HG03139 (cell line): ENCODE data around the gene ESRRB.

Source experiments
- ATAC-seq: cut with Tn5 transposase; IDR thresholded peaks from one replicate; pipeline ENCODE4 v1.9.1; 2021; ENCODE audit not compliant: unreplicated experiment

Gene ESRRB

GRCh38 chr14:76396714-76397187, 20.8 kb downstream of the ESRRB start:
- no peak for ATAC-seq

- ATAC-seq: no peak
Measured at GRCh38 chr14:76405627-76406026, 29.7 kb downstream of the ESRRB start.

GRCh38 chr14:76407449-76408150, 31.7 kb downstream of the ESRRB start:
- no peak for ATAC-seq

GRCh38 chr14:76408877-76409276, 32.9 kb downstream of the ESRRB start:
- ATAC-seq: no peak

- no peak for ATAC-seq
Measured at GRCh38 chr14:76412501-76412900, 36.6 kb downstream of the ESRRB start.

GRCh38 chr14:76413106-76413961, 37.4 kb downstream of the ESRRB start:
- ATAC-seq: no peak

- no peak for ATAC-seq
Measured at GRCh38 chr14:76413962-76414600, 38.1 kb downstream of the ESRRB start.

GRCh38 chr14:76419399-76419798, 43.5 kb downstream of the ESRRB start:
- no peak for ATAC-seq

GRCh38 chr14:76420827-76421226, 44.9 kb downstream of the ESRRB start:
- no peak for ATAC-seq

- ATAC-seq: no peak
Measured at GRCh38 chr14:76421662-76422061, 45.7 kb downstream of the ESRRB start.

- no peak for ATAC-seq
Measured at GRCh38 chr14:76422662-76423061, 46.7 kb downstream of the ESRRB start.

- no peak for ATAC-seq
Measured at GRCh38 chr14:76423534-76423933, 47.6 kb downstream of the ESRRB start.

- ATAC-seq: no peak
Measured at GRCh38 chr14:76424359-76424758, 48.4 kb downstream of the ESRRB start.

GRCh38 chr14:76426161-76426696, 50.3 kb downstream of the ESRRB start:
- ATAC-seq: no peak

GRCh38 chr14:76428611-76429010, 52.7 kb downstream of the ESRRB start:
- ATAC-seq: no peak

GRCh38 chr14:76430017-76430416, 54.1 kb downstream of the ESRRB start:
- ATAC-seq: no peak

- no peak for ATAC-seq
Measured at GRCh38 chr14:76430475-76430980, 54.6 kb downstream of the ESRRB start.

GRCh38 chr14:76431538-76431937, 55.6 kb downstream of the ESRRB start:
- no peak for ATAC-seq

GRCh38 chr14:76432827-76433752, 57.2 kb downstream of the ESRRB start:
- no peak for ATAC-seq

- ATAC-seq: no peak
Measured at GRCh38 chr14:76434220-76434619, 58.3 kb downstream of the ESRRB start.
